Suprapubic skin (tissue), 4 donors: ENCODE results near the gene NUP35. TPM values are rescaled to one million over a fixed set of nuclear protein-coding genes. Genes with fewer than 3 reads are reported as not detected.

Source experiments
- DNase-seq, 2 donors: peaks; one replicate each; pipeline ENCODE4 v3.0.0-alpha.2; 2019; ENCODE audit warnings: low spot score in 2 of 2
- H3K27ac ChIP-seq: fragments of 200-600 bp; sonication (generic); one replicate; pipeline ENCODE4 v1.5.1; 2019
- H3K27me3 ChIP-seq: fragments of 200-600 bp; sonication (generic); one replicate; pipeline ENCODE4 v1.5.1; 2019
- H3K36me3 ChIP-seq: fragments of 200-600 bp; sonication (generic); one replicate; pipeline ENCODE4 v1.5.1; 2019
- H3K4me1 ChIP-seq: fragments of 200-600 bp; sonication (generic); one replicate; pipeline ENCODE4 v1.5.1; 2019
- H3K4me3 ChIP-seq: fragments of 200-600 bp; sonication (generic); one replicate; pipeline ENCODE4 v1.5.1; 2019; ENCODE audit warnings: mild to moderate bottlenecking
- H3K9me3 ChIP-seq: fragments of 200-600 bp; sonication (generic); one replicate; pipeline ENCODE4 v1.5.1; 2019
- EP300 ChIP-seq: sonication (generic); formaldehyde crosslinking; IDR thresholded peaks from one replicate; pipeline ENCODE4 v1.6.1; 2017; ENCODE audit warnings: antibody characterized with exemption
- POLR2A ChIP-seq, 2 donors: fragments of 450-650 bp; IDR thresholded peaks; one replicate each; pipeline ENCODE4 v1.6.1; 2017; ENCODE audit warnings: antibody characterized with exemption in 2 of 2, mild to moderate bottlenecking in 2 of 2, moderate library complexity in 2 of 2
- POLR2AphosphoS5 ChIP-seq, 3 donors: sonication (generic); formaldehyde crosslinking; IDR thresholded peaks; one replicate each; pipeline ENCODE4 v1.6.1; 2017; ENCODE audit warnings: antibody characterized with exemption in 3 of 3
- WGBS: methylation state at CpG from one replicate; pipeline ENCODE4 v1.1.5; 2018; 5-methylcytosine and 5-hydroxymethylcytosine counted together
- total RNA-seq, 4 donors: library from RNA; depleted of rRNA; stranded (reverse); fragments of >200 nt; gene quantifications; one replicate each; pipeline ENCODE4 v1.1.0, GENCODE V29; 2016
- TF ChIP-seq, protein P1 (sequence below), 2 donors: fragments of 200-600 bp in 1 of 2; fragments of 450-650 bp in 1 of 2; sonication (generic) in 1 of 2; IDR thresholded peaks; one replicate each; pipeline ENCODE4 v1.5.1; 2016 to 2019; ENCODE audit warnings: antibody characterized with exemption in 2 of 2, mild to moderate bottlenecking in 1 of 2, moderate library complexity in 1 of 2

The NUP35 gene
- total RNA-seq, 4 donors from 2014 or later, result 15.1 to 27.7 (median 22.7) TPM

DNA sequence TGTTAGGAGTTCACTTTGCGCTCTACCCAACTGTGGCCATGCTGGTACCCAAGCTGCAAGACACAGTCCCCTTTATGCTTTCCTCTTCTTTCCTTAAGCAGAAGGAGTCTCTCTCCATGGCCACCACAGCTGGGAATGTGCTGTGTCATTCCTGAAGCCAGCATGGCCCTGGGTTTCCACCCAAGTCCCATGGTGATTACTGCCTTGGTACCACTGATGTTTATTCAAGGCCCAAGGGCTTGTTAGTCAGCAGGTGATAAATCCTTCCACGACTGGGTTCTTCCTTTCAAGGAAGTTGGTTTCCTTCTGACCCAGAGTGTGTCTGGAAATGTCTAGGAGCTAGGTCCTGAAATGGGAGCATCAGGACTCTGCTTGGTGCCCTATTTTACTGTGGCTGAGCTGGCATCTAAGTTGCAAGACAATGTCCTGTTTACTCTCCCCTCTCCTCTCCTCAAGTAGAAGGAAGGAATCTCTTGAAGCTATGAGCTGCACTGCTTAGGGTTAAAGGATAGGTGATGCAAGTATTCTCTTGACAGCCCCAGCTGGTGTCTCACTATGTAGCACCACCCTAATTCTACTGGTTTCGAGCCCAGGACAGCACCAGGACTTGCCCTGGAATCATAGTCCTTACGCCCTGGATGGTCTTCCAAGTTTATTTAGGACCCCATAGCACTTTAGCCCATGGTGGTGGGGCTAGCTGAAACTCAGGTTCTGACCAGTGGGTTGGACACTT, 18.7 kb upstream of the NUP35 start:
- 60% methylated on average over 3 of the region's 4 CpGs for WGBS
- Histone ChIP-seq H3K27me3 (no peaks in the 10 kb centered on the region), H3K4me1 (no peaks in the 10 kb centered on the region), H3K4me3 (no peak overlapping the region), H3K36me3 (no peaks in the 10 kb centered on the region), H3K27ac (no peak overlapping the region), H3K9me3 (no peaks in the 10 kb centered on the region)
- DNase-seq, result no peak
- TF ChIP-seq POLR2A (IDR thresholded peaks at IDR 0.05) (no peak), EP300 (no peak)

DNA sequence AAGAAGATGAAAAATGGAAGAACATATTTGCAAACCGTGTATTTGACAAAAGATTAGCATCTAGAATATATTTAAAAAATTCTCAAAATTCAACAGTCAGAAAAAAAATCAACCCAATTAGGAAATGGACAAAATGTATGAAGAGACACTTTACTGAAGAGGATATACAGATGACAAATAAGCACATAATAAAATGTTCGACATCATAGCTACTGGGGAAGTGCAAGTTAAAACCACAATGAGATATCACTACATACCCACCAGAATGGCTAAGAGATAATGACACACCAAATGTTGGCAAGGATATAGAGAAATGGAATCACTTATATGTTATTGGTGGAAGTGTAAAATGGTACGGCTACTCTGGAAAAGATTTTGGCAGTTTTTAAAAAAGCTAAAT, 11.7 kb upstream of the NUP35 start:
- Histone ChIP-seq H3K4me1 (no peaks in the 10 kb centered on the region), H3K27me3 (no peaks in the 10 kb centered on the region), H3K9me3 (no peaks in the 10 kb centered on the region), H3K4me3 (no peak overlapping the region), H3K36me3 (no peaks in the 10 kb centered on the region), H3K27ac (no peak overlapping the region)
- TF ChIP-seq POLR2AphosphoS5 (IDR thresholded peaks at IDR 0.05), result no peak
- TF ChIP-seq, protein P1, sequence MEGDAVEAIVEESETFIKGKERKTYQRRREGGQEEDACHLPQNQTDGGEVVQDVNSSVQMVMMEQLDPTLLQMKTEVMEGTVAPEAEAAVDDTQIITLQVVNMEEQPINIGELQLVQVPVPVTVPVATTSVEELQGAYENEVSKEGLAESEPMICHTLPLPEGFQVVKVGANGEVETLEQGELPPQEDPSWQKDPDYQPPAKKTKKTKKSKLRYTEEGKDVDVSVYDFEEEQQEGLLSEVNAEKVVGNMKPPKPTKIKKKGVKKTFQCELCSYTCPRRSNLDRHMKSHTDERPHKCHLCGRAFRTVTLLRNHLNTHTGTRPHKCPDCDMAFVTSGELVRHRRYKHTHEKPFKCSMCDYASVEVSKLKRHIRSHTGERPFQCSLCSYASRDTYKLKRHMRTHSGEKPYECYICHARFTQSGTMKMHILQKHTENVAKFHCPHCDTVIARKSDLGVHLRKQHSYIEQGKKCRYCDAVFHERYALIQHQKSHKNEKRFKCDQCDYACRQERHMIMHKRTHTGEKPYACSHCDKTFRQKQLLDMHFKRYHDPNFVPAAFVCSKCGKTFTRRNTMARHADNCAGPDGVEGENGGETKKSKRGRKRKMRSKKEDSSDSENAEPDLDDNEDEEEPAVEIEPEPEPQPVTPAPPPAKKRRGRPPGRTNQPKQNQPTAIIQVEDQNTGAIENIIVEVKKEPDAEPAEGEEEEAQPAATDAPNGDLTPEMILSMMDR (IDR thresholded peaks at IDR 0.05), result no peak
- TF ChIP-seq POLR2A (IDR thresholded peaks at IDR 0.05), result no peak
- no peak for TF ChIP-seq EP300
- no peak for DNase-seq
- 87% methylated on average over 3 of the region's 3 CpGs for WGBS

DNA sequence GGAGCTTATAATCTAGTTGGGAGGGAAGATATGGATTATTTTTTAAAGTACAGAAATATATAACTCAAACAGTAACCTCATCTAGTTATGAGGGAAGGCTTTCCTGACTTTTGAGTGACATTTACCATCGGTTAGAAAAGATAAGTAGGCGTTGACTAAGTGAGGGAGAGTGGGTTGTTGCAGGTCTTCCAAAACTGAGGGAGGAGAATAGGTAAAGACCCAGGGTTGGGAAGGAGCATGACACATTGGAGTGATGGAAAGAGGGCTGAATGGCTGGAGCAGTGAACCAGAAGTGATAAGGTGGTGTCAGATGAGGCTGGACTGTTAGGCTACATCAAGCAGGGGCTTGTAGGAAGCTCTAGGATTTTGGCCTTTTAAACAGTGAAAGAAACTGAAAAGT, 10.6 kb upstream of the NUP35 start:
- WGBS, result 78% methylated on average over 2 of the region's 2 CpGs
- no peak overlapping the region for H3K4me3 ChIP-seq
- H3K4me1 ChIP-seq, result no peaks in the 10 kb centered on the region
- TF ChIP-seq, protein P1 (IDR thresholded peaks at IDR 0.05), result no peak
- TF ChIP-seq POLR2AphosphoS5 (IDR thresholded peaks at IDR 0.05) (no peak), POLR2A (IDR thresholded peaks at IDR 0.05) (no peak), EP300 (no peak)
- no peaks in the 10 kb centered on the region for H3K9me3 ChIP-seq
- H3K36me3 ChIP-seq, result no peaks in the 10 kb centered on the region
- H3K27ac ChIP-seq, result no peak overlapping the region
- no peak for DNase-seq
- no peaks in the 10 kb centered on the region for H3K27me3 ChIP-seq

DNA sequence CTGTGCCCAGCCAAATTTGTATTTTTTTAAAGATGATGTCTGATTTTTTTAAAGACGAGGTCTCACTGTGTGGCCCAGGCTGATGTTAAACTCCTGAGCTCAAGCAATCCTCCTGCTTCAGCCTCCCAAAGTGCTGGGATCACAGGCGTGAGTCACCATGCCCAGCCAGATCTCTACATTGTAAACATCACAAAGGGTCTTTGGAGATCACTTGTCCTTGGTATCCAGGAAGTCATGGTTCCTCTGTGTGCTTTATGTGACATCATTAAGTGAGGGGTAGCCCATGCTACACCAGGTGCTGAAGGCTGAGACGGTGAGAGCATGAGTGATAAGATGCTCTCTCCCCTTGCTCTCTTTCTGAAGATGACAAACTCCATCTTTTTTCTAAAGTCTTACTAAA, 7.0 kb upstream of the NUP35 start:
- Histone ChIP-seq H3K4me1 (no peaks in the 10 kb centered on the region), H3K36me3 (no peaks in the 10 kb centered on the region), H3K27me3 (no peaks in the 10 kb centered on the region), H3K4me3 (no peak overlapping the region), H3K9me3 (no peaks in the 10 kb centered on the region), H3K27ac (no peak overlapping the region)
- TF ChIP-seq POLR2AphosphoS5 (IDR thresholded peaks at IDR 0.05) (no peak), POLR2A (IDR thresholded peaks at IDR 0.05) (no peak), EP300 (no peak)
- TF ChIP-seq, protein P1 (IDR thresholded peaks at IDR 0.05), result no peak
- WGBS, result 95% methylated on average over 3 of the region's 3 CpGs
- DNase-seq, result no peak

DNA sequence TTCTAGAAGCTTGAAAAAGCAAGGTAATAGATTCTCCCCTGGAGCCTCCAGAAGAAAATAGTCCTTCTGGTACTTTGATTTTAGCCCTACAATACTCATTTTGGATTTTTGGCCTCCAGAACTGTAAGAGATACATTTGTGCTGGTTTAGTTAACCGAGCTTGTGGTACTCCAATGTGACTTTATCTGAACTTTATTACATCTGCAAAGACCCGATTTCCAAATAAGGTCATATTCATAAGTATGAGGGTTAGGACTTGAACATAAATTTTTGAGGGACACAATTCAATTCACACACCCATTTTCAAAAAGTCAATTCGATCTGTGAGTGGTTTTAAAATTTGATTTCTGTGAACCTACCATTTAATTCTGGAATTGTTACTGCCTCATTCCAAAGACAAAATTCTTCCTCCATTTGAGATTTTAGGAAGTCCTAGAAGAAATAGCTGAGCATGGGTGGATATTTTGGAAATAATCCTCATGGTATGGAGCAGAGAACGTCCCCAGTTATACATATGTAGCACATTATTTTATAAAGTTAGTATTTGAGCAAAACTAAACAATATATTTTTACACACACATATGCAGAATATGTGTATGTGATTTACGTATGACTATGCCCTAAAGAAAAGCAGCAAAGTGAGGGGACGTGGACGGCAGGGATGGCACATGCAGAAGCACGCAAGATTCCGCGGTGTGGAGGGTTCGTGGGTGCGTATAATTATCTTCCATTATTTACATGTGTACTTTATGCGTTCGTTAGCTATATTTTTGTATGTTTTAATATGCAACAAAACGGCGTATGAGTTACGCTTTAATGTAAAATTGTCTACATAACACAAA, 905 bp upstream of the NUP35 start:
- peak overlapping the region; percentile 95 for H3K27ac ChIP-seq
- H3K27me3 ChIP-seq, result no peaks in the 10 kb centered on the region
- TF ChIP-seq EP300, result no peak
- TF ChIP-seq, protein P1 (IDR thresholded peaks at IDR 0.05), result no peak
- H3K4me3 ChIP-seq, result peak overlapping the region; percentile 84
- no peak for DNase-seq
- WGBS, result 26% methylated on average over 17 of the region's 17 CpGs
- no peaks in the 10 kb centered on the region for H3K9me3 ChIP-seq
- peaks cover 26% of the 10 kb centered on the region for H3K4me1 ChIP-seq
- no peaks in the 10 kb centered on the region for H3K36me3 ChIP-seq
